Measurements from ENCODE around the gene PDZD7. TPM values are rescaled to one million over a fixed set of nuclear protein-coding genes. Genes with fewer than 3 reads are reported as not detected.
"Not testable (repeated sequence)": the region's sequence is repeated elsewhere in the genome, so short reads cannot be mapped to it uniquely, and the experiment has no call there.

Gene PDZD7
- total RNA-seq, 8 experiments from 2014 or later, result 0.27 to 9.6 (median 3.5) TPM

- peak overlapping the region; percentile 26 to 41 (median 37) for H3K4me3 ChIP-seq
- H3K27ac ChIP-seq, result peak overlapping the region; percentile 59 to 76
- in situ Hi-C loops (cut with MboI; ENCODE audit: low pct_unique_long_range_greater_than_20kb in 2 of 9, low sequenced_read_pairs in 9 of 9, unreplicated experiment in 9 of 9), result no loop called here
- 0 to 80% (median 29%) methylated on average over 1 to 2 of the region's 2 CpGs; no CpG with 5 or more reads in 4 of the 10 experiments for WGBS, 10 experiments
- H3K4me1 ChIP-seq (replicated peaks in 1 of 2), result peaks cover 14 to 24% of the 10 kb centered on the region in 2 donors
- peak in 3 of 8 experiments; percentile 1 to 6 (median 3) for ATAC-seq (replicated peaks in 6 of 8)
These were observed 12.4 kb upstream of the PDZD7 start for GRCh38 chr10:101043363-101043707.

- in situ Hi-C loops (cut with MboI; ENCODE audit: low pct_unique_long_range_greater_than_20kb in 2 of 9, low sequenced_read_pairs in 9 of 9, unreplicated experiment in 9 of 9), result no loop called here
- Histone ChIP-seq H3K27ac (peak overlapping the region; percentile 59 to 76), H3K4me3 (peak overlapping the region; percentile 26 to 41 (median 37)), H3K4me1 (replicated peaks in 1 of 2) (peaks cover 14 to 22% of the 10 kb centered on the region in 2 donors)
- WGBS, 10 experiments, result 0 to 10% (median 0%) methylated on average over 1 to 20 of the region's 40 CpGs
- ATAC-seq (replicated peaks in 6 of 8), result peak; percentile 83 to 94 (median 91)
These were observed 11.9 kb upstream of the PDZD7 start for GRCh38 chr10:101042667-101043362.

- Histone ChIP-seq H3K4me3 (peak overlapping the region in 4 of 5 donors; percentile 34 to 41 (median 37)), H3K27ac (peak overlapping the region; percentile 59 to 76), H3K4me1 (replicated peaks in 1 of 2) (peaks cover 14 to 20% of the 10 kb centered on the region in 2 donors)
- 30 to 100% (median 87%) methylated on average over 1 to 4 of the region's 4 CpGs; no CpG with 5 or more reads in 1 of the 10 experiments for WGBS, 10 experiments
- in situ Hi-C loops (cut with MboI; ENCODE audit: low pct_unique_long_range_greater_than_20kb in 2 of 9, low sequenced_read_pairs in 9 of 9, unreplicated experiment in 9 of 9), result no loop called here
- ATAC-seq (replicated peaks in 6 of 8), result no peak
These were observed 11.2 kb upstream of the PDZD7 start for GRCh38 chr10:101042118-101042517.

GRCh38 chr10:101041252-101041761 lies 10.4 kb upstream of the PDZD7 start:
- Histone ChIP-seq H3K27ac (no peak overlapping the region), H3K4me1 (replicated peaks in 1 of 2) (peaks cover 14 to 17% of the 10 kb centered on the region in 2 donors), H3K4me3 (no peak overlapping the region)
- peak; percentile 40 to 64 (median 60) for ATAC-seq (replicated peaks in 6 of 8)
- in situ Hi-C loops (cut with MboI; ENCODE audit: low pct_unique_long_range_greater_than_20kb in 2 of 9, low sequenced_read_pairs in 9 of 9, unreplicated experiment in 9 of 9), result no loop called here
- WGBS, 10 experiments, result 0 to 93% (median 31%) methylated on average over 1 to 6 of the region's 6 CpGs; no CpG with 5 or more reads in 2 of the 10 experiments

GRCh38 chr10:101040851-101041250 lies 9.9 kb upstream of the PDZD7 start:
- ATAC-seq (replicated peaks in 6 of 8), result no peak
- Histone ChIP-seq H3K4me1 (replicated peaks in 1 of 2) (peaks cover 14 to 17% of the 10 kb centered on the region in 2 donors), H3K4me3 (no peak overlapping the region), H3K27ac (no peak overlapping the region)
- in situ Hi-C loops (cut with MboI; ENCODE audit: low pct_unique_long_range_greater_than_20kb in 2 of 9, low sequenced_read_pairs in 9 of 9, unreplicated experiment in 9 of 9), result no loop called here
- WGBS, 10 experiments, result 60% methylated on average over 1 of the region's 2 CpGs; no CpG with 5 or more reads in 8 of the 10 experiments

GRCh38 chr10:101040061-101040460 lies 9.1 kb upstream of the PDZD7 start:
- no peak for ATAC-seq (replicated peaks in 6 of 8)
- in situ Hi-C loops (cut with MboI; ENCODE audit: low pct_unique_long_range_greater_than_20kb in 2 of 9, low sequenced_read_pairs in 9 of 9, unreplicated experiment in 9 of 9), result no loop called here
- H3K27ac ChIP-seq, result no peak overlapping the region
- WGBS, 10 experiments, result 50 to 100% (median 97%) methylated on average over 1 to 3 of the region's 3 CpGs; no CpG with 5 or more reads in 4 of the 10 experiments
- no peak overlapping the region for H3K4me3 ChIP-seq
- peaks cover 14 to 17% of the 10 kb centered on the region in 2 donors for H3K4me1 ChIP-seq (replicated peaks in 1 of 2)

GRCh38 chr10:101038484-101038883 lies 7.6 kb upstream of the PDZD7 start:
- ATAC-seq (replicated peaks in 6 of 8), result no peak
- peaks cover 10% of the 10 kb centered on the region in 2 donors for H3K4me1 ChIP-seq (replicated peaks in 1 of 2)
- no peak overlapping the region for H3K27ac ChIP-seq
- in situ Hi-C loops (cut with MboI; ENCODE audit: low pct_unique_long_range_greater_than_20kb in 2 of 9, low sequenced_read_pairs in 9 of 9, unreplicated experiment in 9 of 9), result no loop called here
- H3K4me3 ChIP-seq, result no peak overlapping the region
- WGBS, 10 experiments, result 0 to 65% (median 50%) methylated on average over 1 to 5 of the region's 5 CpGs; no CpG with 5 or more reads in 5 of the 10 experiments

- H3K4me1 ChIP-seq (replicated peaks in 1 of 2), result peaks cover 0 to 7% of the 10 kb centered on the region in 2 donors
- no peak for ATAC-seq (replicated peaks in 6 of 8)
- no peak overlapping the region for H3K27ac ChIP-seq
- in situ Hi-C loops (cut with MboI; ENCODE audit: low pct_unique_long_range_greater_than_20kb in 2 of 9, low sequenced_read_pairs in 9 of 9, unreplicated experiment in 9 of 9), result no loop called here
- WGBS, 10 experiments, result 17 to 80% (median 63%) methylated on average over 1 to 2 of the region's 7 CpGs; no CpG with 5 or more reads in 6 of the 10 experiments
- no peak overlapping the region for H3K4me3 ChIP-seq
These were observed 5.8 kb upstream of the PDZD7 start for GRCh38 chr10:101036726-101037125.

- in situ Hi-C loops (cut with MboI; ENCODE audit: low pct_unique_long_range_greater_than_20kb in 2 of 9, low sequenced_read_pairs in 9 of 9, unreplicated experiment in 9 of 9), result no loop called here
- no peak for ATAC-seq (replicated peaks in 6 of 8)
- Histone ChIP-seq H3K27ac (no peak overlapping the region), H3K4me1 (replicated peaks in 1 of 2) (peaks cover 0 to 7% of the 10 kb centered on the region in 2 donors), H3K4me3 (no peak overlapping the region)
- WGBS, 10 experiments, result 20 to 100% (median 52%) methylated on average over 1 to 8 of the region's 10 CpGs; no CpG with 5 or more reads in 1 of the 10 experiments
These were observed 5.2 kb upstream of the PDZD7 start for GRCh38 chr10:101035916-101036702.

- peaks cover 6 to 7% of the 10 kb centered on the region in 2 donors for H3K4me1 ChIP-seq (replicated peaks in 1 of 2)
- H3K4me3 ChIP-seq, result no peak overlapping the region
- in situ Hi-C loops (cut with MboI; ENCODE audit: low pct_unique_long_range_greater_than_20kb in 2 of 9, low sequenced_read_pairs in 9 of 9, unreplicated experiment in 9 of 9), result no loop called here
- no peak for ATAC-seq (replicated peaks in 6 of 8)
- no peak overlapping the region for H3K27ac ChIP-seq
- 20 to 100% (median 81%) methylated on average over 1 to 6 of the region's 7 CpGs; no CpG with 5 or more reads in 4 of the 10 experiments for WGBS, 10 experiments
These were observed 4.4 kb upstream of the PDZD7 start for GRCh38 chr10:101035314-101035713.

- ATAC-seq (replicated peaks in 6 of 8); H3K4me3 ChIP-seq; H3K27ac ChIP-seq; in situ Hi-C loops (cut with MboI; ENCODE audit: low pct_unique_long_range_greater_than_20kb in 2 of 9, low sequenced_read_pairs in 9 of 9, unreplicated experiment in 9 of 9): not testable (repeated sequence)
- H3K4me1 ChIP-seq (replicated peaks in 1 of 2), result peaks cover 10 to 14% of the 10 kb centered on the region in 2 donors
- 67 to 83% (median 75%) methylated on average over 2 to 4 of the region's 4 CpGs; no CpG with 5 or more reads in 6 of the 10 experiments for WGBS, 10 experiments
These were observed 3.5 kb upstream of the PDZD7 start for GRCh38 chr10:101034404-101034803.

GRCh38 chr10:101033276-101033675 lies 2.3 kb upstream of the PDZD7 start:
- H3K27ac ChIP-seq, result no peak overlapping the region
- H3K4me3 ChIP-seq, result peak overlapping the region in 4 of 5 donors; percentile 53 to 75 (median 63)
- in situ Hi-C loops (cut with MboI; ENCODE audit: low pct_unique_long_range_greater_than_20kb in 2 of 9, low sequenced_read_pairs in 9 of 9, unreplicated experiment in 9 of 9), result no loop called here
- ATAC-seq (replicated peaks in 6 of 8), result no peak
- peaks cover 18 to 22% of the 10 kb centered on the region in 2 donors for H3K4me1 ChIP-seq (replicated peaks in 1 of 2)
- 0 to 40% (median 29%) methylated on average over 1 of the region's 3 CpGs; no CpG with 5 or more reads in 6 of the 10 experiments for WGBS, 10 experiments
